HUES6 (cell line): ENCODE measurements around the gene ORMDL3.

ENCODE experiments used
- H3K27ac ChIP-seq: 2 replicates; pipeline ENCODE4 v1.7.0; 2013; ENCODE audit warnings: low read depth, mild to moderate bottlenecking, low read length, inconsistent platforms
- H3K27me3 ChIP-seq: 2 replicates; pipeline ENCODE4 v1.6.1; 2013; ENCODE audit warnings: low read length; ENCODE audit not compliant: control insufficient read depth, insufficient read depth
- H3K36me3 ChIP-seq: 2 replicates; pipeline ENCODE4 v1.6.1; 2013; ENCODE audit warnings: low read length; ENCODE audit not compliant: control insufficient read depth, insufficient read depth
- H3K4me1 ChIP-seq: 2 replicates; pipeline ENCODE4 v1.6.1; 2013; ENCODE audit warnings: low read length; ENCODE audit not compliant: control insufficient read depth, insufficient read depth
- H3K4me3 ChIP-seq: 2 replicates; pipeline ENCODE4 v1.5.1; 2013; ENCODE audit warnings: low read depth, low read length
- H3K9ac ChIP-seq: one replicate; pipeline ENCODE4 v1.6.1; 2013; ENCODE audit warnings: mild to moderate bottlenecking, low read length
- H3K9me3 ChIP-seq: 2 replicates; pipeline ENCODE4 v1.6.1; 2013; ENCODE audit warnings: low read depth, low read length; ENCODE audit not compliant: control insufficient read depth, insufficient read depth

The ORMDL3 gene

GRCh38 chr17:39934324-39934723 lies 6.9 kb upstream of the ORMDL3 start:
- Histone ChIP-seq H3K4me1 (peaks cover 9% of the 10 kb centered on the region), H3K4me3 (no peak overlapping the region), H3K27ac (no peak overlapping the region), H3K36me3 (no peaks in the 10 kb centered on the region), H3K9ac (no peak overlapping the region), H3K27me3 (no peaks in the 10 kb centered on the region), H3K9me3 (no peaks in the 10 kb centered on the region)

GRCh38 chr17:39933912-39934311 lies 6.5 kb upstream of the ORMDL3 start:
- no peak overlapping the region for H3K27ac ChIP-seq
- no peaks in the 10 kb centered on the region for H3K36me3 ChIP-seq
- H3K4me3 ChIP-seq: no peak overlapping the region

GRCh38 chr17:39929646-39930407 lies 2.4 kb upstream of the ORMDL3 start:
- peaks cover 26% of the 10 kb centered on the region for H3K4me1 ChIP-seq
- no peaks in the 10 kb centered on the region for H3K36me3 ChIP-seq
- H3K27ac ChIP-seq: no peak overlapping the region
- no peak overlapping the region for H3K9ac ChIP-seq
- H3K27me3 ChIP-seq: no peaks in the 10 kb centered on the region
- H3K4me3 ChIP-seq: no peak overlapping the region
- H3K9me3 ChIP-seq: no peaks in the 10 kb centered on the region

More at GRCh38 chr17:39933912-39934311, 6.5 kb upstream of the ORMDL3 start:
- Histone ChIP-seq H3K9me3 (no peaks in the 10 kb centered on the region), H3K27me3 (no peaks in the 10 kb centered on the region), H3K4me1 (peaks cover 9% of the 10 kb centered on the region), H3K9ac (no peak overlapping the region)

GRCh38 chr17:39928858-39929645 lies 1.7 kb upstream of the ORMDL3 start:
- peaks cover 29% of the 10 kb centered on the region for H3K4me1 ChIP-seq
- no peaks in the 10 kb centered on the region for H3K27me3 ChIP-seq
- H3K9me3 ChIP-seq: no peaks in the 10 kb centered on the region
- no peak overlapping the region for H3K4me3 ChIP-seq
- H3K9ac ChIP-seq: no peak overlapping the region
- H3K36me3 ChIP-seq: peaks cover under 1% of the 10 kb centered on the region; the same call in 1 of the 2 replicates
- no peak overlapping the region for H3K27ac ChIP-seq

- no peaks in the 10 kb centered on the region for H3K9me3 ChIP-seq
- H3K9ac ChIP-seq: peak overlapping the region; percentile 4
- H3K27ac ChIP-seq: 0 out of 2 replicates have a peak overlapping the region, but pooled peaks have one; percentile 22
- peaks cover 10% of the 10 kb centered on the region for H3K36me3 ChIP-seq
- H3K27me3 ChIP-seq: no peaks in the 10 kb centered on the region
- peaks cover 25% of the 10 kb centered on the region for H3K4me1 ChIP-seq
- H3K4me3 ChIP-seq: peak overlapping the region; percentile 71
These were observed 792 bp upstream of the ORMDL3 start for GRCh38 chr17:39927929-39928857.

- H3K4me3 ChIP-seq: peak overlapping the region; percentile 71
- peaks cover 25% of the 10 kb centered on the region for H3K36me3 ChIP-seq
- peak overlapping the region; percentile 73 for H3K9ac ChIP-seq
- no peaks in the 10 kb centered on the region for H3K9me3 ChIP-seq
- peaks cover 25% of the 10 kb centered on the region for H3K4me1 ChIP-seq
- peak overlapping the region; percentile 69; the same call in 1 of the 2 replicates for H3K27ac ChIP-seq
- no peaks in the 10 kb centered on the region for H3K27me3 ChIP-seq
These were observed 757 bp downstream of the ORMDL3 start for GRCh38 chr17:39926588-39927100.

- H3K27ac ChIP-seq: no peak overlapping the region
- peak overlapping the region; percentile 71 for H3K4me3 ChIP-seq
- no peaks in the 10 kb centered on the region for H3K9me3 ChIP-seq
- no peak overlapping the region for H3K9ac ChIP-seq
- peaks cover 25% of the 10 kb centered on the region for H3K4me1 ChIP-seq
- no peaks in the 10 kb centered on the region for H3K27me3 ChIP-seq
- peaks cover 30% of the 10 kb centered on the region for H3K36me3 ChIP-seq
These were observed 1.2 kb downstream of the ORMDL3 start for GRCh38 chr17:39926135-39926587.

- H3K4me1 ChIP-seq: peaks cover 25% of the 10 kb centered on the region
- H3K9ac ChIP-seq: no peak overlapping the region
- H3K27me3 ChIP-seq: no peaks in the 10 kb centered on the region
- no peaks in the 10 kb centered on the region for H3K9me3 ChIP-seq
- H3K36me3 ChIP-seq: peaks cover 35% of the 10 kb centered on the region
- H3K4me3 ChIP-seq: no peak overlapping the region
- H3K27ac ChIP-seq: no peak overlapping the region
These were observed 1.9 kb downstream of the ORMDL3 start for GRCh38 chr17:39925282-39926134.

- Histone ChIP-seq H3K4me3 (no peak overlapping the region), H3K27ac (no peak overlapping the region), H3K9me3 (no peaks in the 10 kb centered on the region), H3K36me3 (peaks cover 42% of the 10 kb centered on the region), H3K27me3 (no peaks in the 10 kb centered on the region), H3K4me1 (peaks cover 25% of the 10 kb centered on the region), H3K9ac (no peak overlapping the region)
These were observed 2.7 kb downstream of the ORMDL3 start for GRCh38 chr17:39924691-39925055.
